H1 (cell line): ENCODE measurements around the gene RPS26. TPM values are rescaled to one million over a fixed set of nuclear protein-coding genes. Genes with fewer than 3 reads are reported as not detected.

ENCODE experiments used
- CTCF ChIA-PET: fragments of 300-600 bp; sonication (Branson Sonifier 250); formaldehyde crosslinking; loops from one replicate; lab custom pipeline; 2021; ENCODE audit not compliant: partially characterized antibody; lab: Charles Lee
- POLR2A ChIA-PET: fragments of 300-600 bp; sonication (Branson Sonifier 250); formaldehyde crosslinking; loops from one replicate; lab custom pipeline; 2021; ENCODE audit warnings: inconsistent platforms; ENCODE audit not compliant: partially characterized antibody; lab: Charles Lee
- DNase-seq, 2 experiments: peaks; one replicate each; pipeline versions ENCODE4 v3.0.0 to v3.0.0-alpha.2; 2010 to 2022; ENCODE audit warnings: low spot score in 2 of 2, low read depth in 1 of 2, mixed read lengths in 1 of 2
- FAIRE-seq: peaks from 2 replicates; lab custom pipeline; 2011; peaks lifted over from hg19 to GRCh38; lab: Jason Lieb, UNC
- H2AFZ ChIP-seq: 2 replicates; pipeline ENCODE4 v1.8.1; 2012; ENCODE audit warnings: low read length, inconsistent platforms
- H2AK5ac ChIP-seq: 2 replicates; pipeline ENCODE4 v1.6.1; 2013; ENCODE audit warnings: low read depth, low read length
- H2BK120ac ChIP-seq: replicated peaks from 2 replicates; pipeline ENCODE3; 2013; ENCODE audit warnings: low read depth, low read length, inconsistent platforms
- H2BK12ac ChIP-seq: 2 replicates; pipeline ENCODE4 v1.6.1; 2013; ENCODE audit warnings: low read depth, low read length
- H2BK15ac ChIP-seq: 2 replicates; pipeline ENCODE4 v1.6.1; 2013; ENCODE audit warnings: low read length
- H2BK20ac ChIP-seq: 2 replicates; pipeline ENCODE4 v1.6.1; 2013; ENCODE audit warnings: low read length
- H2BK5ac ChIP-seq: 2 replicates; pipeline ENCODE4 v1.6.1; 2013; ENCODE audit warnings: low read depth, low read length
- H3K14ac ChIP-seq: 2 replicates; pipeline ENCODE4 v1.6.1; 2013; ENCODE audit warnings: inconsistent platforms; ENCODE audit not compliant: insufficient read length
- H3K18ac ChIP-seq: 2 replicates; pipeline ENCODE4 v1.6.1; 2013; ENCODE audit warnings: low read length; ENCODE audit errors: extremely low read depth
- H3K23ac ChIP-seq: 2 replicates; pipeline ENCODE4 v1.6.1; 2013; ENCODE audit warnings: inconsistent platforms; ENCODE audit not compliant: insufficient read length
- H3K23me2 ChIP-seq: 2 replicates; pipeline ENCODE4 v1.6.1; 2013; ENCODE audit warnings: low read depth, low read length
- H3K27ac ChIP-seq: 2 replicates; pipeline ENCODE4 v1.6.1; 2011; ENCODE audit warnings: low read depth, low read length, inconsistent platforms
- H3K27me3 ChIP-seq, 4 experiments: replicated peaks in 1 of 4; 1 replicate in 1 of 4; 2 replicates in 3 of 4; pipeline versions ENCODE4 v1.6.1 to v1.8.1; 2011 to 2013; ENCODE audit warnings: low read length in 3 of 4, mild to moderate bottlenecking in 3 of 4, inconsistent platforms in 2 of 4, mixed read lengths in 2 of 4, moderate library complexity in 1 of 4; ENCODE audit not compliant: control insufficient read depth in 3 of 4, insufficient read depth in 3 of 4; ENCODE audit errors: extremely low read depth in 1 of 4
- H3K36me3 ChIP-seq, 4 experiments: 2 replicates each; pipeline versions ENCODE4 v1.6.1 to v1.8.1; 2011 to 2013; ENCODE audit warnings: mild to moderate bottlenecking in 4 of 4, low read length in 3 of 4, moderate library complexity in 2 of 4, control low read depth in 1 of 4, inconsistent platforms in 1 of 4; ENCODE audit not compliant: insufficient read depth in 4 of 4, control insufficient read depth in 2 of 4
- H3K4ac ChIP-seq: replicated peaks from 2 replicates; pipeline ENCODE3; 2013; ENCODE audit warnings: low read length, low read depth, mixed read lengths, inconsistent platforms; ENCODE audit not compliant: insufficient read length
- H3K4me1 ChIP-seq, 4 experiments: replicated peaks in 1 of 4; 1 replicate in 1 of 4; 2 replicates in 3 of 4; pipeline versions ENCODE4 v1.6.1 to v1.8.1; 2011 to 2013; ENCODE audit warnings: low read length in 3 of 4, inconsistent platforms in 2 of 4, mixed read lengths in 1 of 4; ENCODE audit not compliant: insufficient read depth in 4 of 4, control insufficient read depth in 3 of 4
- H3K4me2 ChIP-seq, 2 experiments: 2 replicates each; pipeline versions ENCODE4 v1.6.1 to v1.8.1; 2011 to 2013; ENCODE audit warnings: low read depth in 2 of 2, low read length in 2 of 2, control low read depth in 1 of 2, inconsistent platforms in 1 of 2, mild to moderate bottlenecking in 1 of 2; ENCODE audit not compliant: insufficient read depth in 1 of 2
- H3K4me3 ChIP-seq, 4 experiments: fragments of 200-600, 300-600 bp in 1 of 4; sonication (generic), shearing (Covaris generic), sonication (Bioruptor Twin) in 1 of 4; 2 replicates each; pipeline versions ENCODE4 v1.5.1 to v1.8.1; 2011 to 2016; ENCODE audit warnings: low read length in 4 of 4, low read depth in 3 of 4, control low read depth in 2 of 4, inconsistent platforms in 2 of 4, mild to moderate bottlenecking in 2 of 4, mixed read lengths in 1 of 4, moderate library complexity in 1 of 4; ENCODE audit not compliant: insufficient read depth in 2 of 4; ENCODE audit errors: extremely low read depth in 1 of 4
- H3K56ac ChIP-seq: replicated peaks from 2 replicates; pipeline ENCODE3; 2013; ENCODE audit warnings: low read depth, mild to moderate bottlenecking, mixed read lengths, low read length, inconsistent platforms; ENCODE audit not compliant: insufficient read length
- H3K79me1 ChIP-seq: 2 replicates; pipeline ENCODE4 v1.6.1; 2013; ENCODE audit warnings: low read depth, low read length, control low read depth
- H3K79me2 ChIP-seq, 2 experiments: 2 replicates each; pipeline versions ENCODE4 v1.6.1 to v1.8.1; 2012 to 2013; ENCODE audit warnings: low read length in 2 of 2, mild to moderate bottlenecking in 2 of 2, inconsistent platforms in 1 of 2; ENCODE audit not compliant: insufficient read depth in 2 of 2, control insufficient read depth in 1 of 2
- H3K9ac ChIP-seq, 4 experiments: replicated peaks in 1 of 4; 1 replicate in 1 of 4; 2 replicates in 3 of 4; pipeline versions ENCODE4 v1.6.1 to v1.8.1; 2011 to 2013; ENCODE audit warnings: low read depth in 3 of 4, low read length in 3 of 4, control low read depth in 2 of 4, mild to moderate bottlenecking in 2 of 4, moderate library complexity in 2 of 4, inconsistent platforms in 1 of 4; ENCODE audit errors: extremely low read depth in 1 of 4
- H3K9me3 ChIP-seq, 2 experiments: 2 replicates each; pipeline versions ENCODE4 v1.6.1 to v1.8.1; 2012 to 2013; ENCODE audit warnings: mild to moderate bottlenecking in 2 of 2, moderate library complexity in 2 of 2, control low read depth in 1 of 2, inconsistent platforms in 1 of 2, low read depth in 1 of 2, low read length in 1 of 2, mixed read lengths in 1 of 2; ENCODE audit not compliant: insufficient read depth in 2 of 2
- H4K20me1 ChIP-seq, 2 experiments: replicated peaks in 1 of 2; 2 replicates each; pipeline versions ENCODE3 to v1.8.1; 2011 to 2013; ENCODE audit warnings: inconsistent platforms in 2 of 2, low read length in 2 of 2, mild to moderate bottlenecking in 1 of 2; ENCODE audit not compliant: insufficient read depth in 2 of 2, control insufficient read depth in 1 of 2
- H4K5ac ChIP-seq: 2 replicates; pipeline ENCODE4 v1.6.1; 2013; ENCODE audit warnings: low read length, low read depth, mixed read lengths, inconsistent platforms; ENCODE audit not compliant: insufficient read length
- H4K8ac ChIP-seq: 2 replicates; pipeline ENCODE4 v1.8.0; 2013; ENCODE audit warnings: mild to moderate bottlenecking, moderate library complexity, low read length, inconsistent platforms; ENCODE audit not compliant: insufficient read depth; ENCODE audit errors: extremely low read depth
- H4K91ac ChIP-seq: replicated peaks from 2 replicates; pipeline ENCODE3; 2013; ENCODE audit warnings: low read length, mixed read lengths, inconsistent platforms; ENCODE audit not compliant: insufficient read length
- CHD2 ChIP-seq: IDR thresholded peaks from 2 replicates; pipeline ENCODE4 v1.6.1; 2012; ENCODE audit warnings: low read length, improper control_type of control experiment
- EZH2 ChIP-seq: fragments of 200-600 bp; sonication (generic); IDR thresholded peaks from 2 replicates; pipeline ENCODE4 v1.7.1; 2012; ENCODE audit warnings: low read depth, mild to moderate bottlenecking, moderate library complexity, low read length, inconsistent platforms; ENCODE audit not compliant: severe bottlenecking
- POLR2AphosphoS5 ChIP-seq: IDR thresholded peaks from 2 replicates; pipeline ENCODE4 v1.6.1; 2011; ENCODE audit warnings: low read depth, low read length
- ZNF274 ChIP-seq: IDR thresholded peaks from 2 replicates; pipeline ENCODE4 v1.7.0; 2012; ENCODE audit warnings: low read length, borderline replicate concordance; ENCODE audit errors: extremely low read depth
- WGBS, 2 experiments: shearing (Covaris generic) in 1 of 2; methylation state at CpG; one replicate each; pipeline versions ENCODE4 v1.1.6 to v1.1.7; 2013 to 2015; ENCODE audit warnings: low lambda C conversion rate in 2 of 2, mixed read lengths in 2 of 2, inconsistent platforms in 1 of 2, low coverage in 1 of 2, missing lambda C conversion rate in 1 of 2; ENCODE audit not compliant: insufficient replicate concordance in 2 of 2, insufficient coverage in 1 of 2, insufficient read length in 1 of 2; ENCODE audit errors: extremely low coverage in 1 of 2, missing lambda C conversion rate in 1 of 2; 5-methylcytosine and 5-hydroxymethylcytosine counted together
- polyA plus RNA-seq, 7 experiments: library from polyadenylated mRNA; depleted of rRNA in 3 of 7; stranded (reverse) in 5 of 7; unstranded in 2 of 7; fragments of >200 nt in 5 of 7; fragments of 200-250 nt in 2 of 7; gene quantifications; 1 replicate in 5 of 7; 2 replicates in 1 of 7; 4 replicates in 1 of 7; pipeline versions ENCODE4 v1.2.1 to v1.2.3, GENCODE V29; 2011 to 2013; ENCODE audit warnings: missing spikeins in 2 of 7, mixed read lengths in 2 of 7
- total RNA-seq: library from RNA; stranded (reverse); fragmentation: NEBNext Ultra II Directional; extraction: Animal tissue kit (Norgen Biotek cat#: 25700); gene quantifications from 2 replicates; pipeline ENCODE4 v1.2.1, GENCODE V29; 2021

RPS26 gene
- total and polyA plus RNA-seq, 2 of the 8 experiments (the other 6 are each of a cell fraction or from before 2014, with no cell fraction given): 53.4 to 1,922 TPM

GRCh38 chr12:56053407-56053893 lies 11.7 kb downstream of the RPS26 start:
- Histone ChIP-seq H3K9ac (no peak overlapping the region), H3K4me1 (no peaks in the 10 kb centered on the region), H3K4me3 (no peak overlapping the region), H2AFZ (no peak overlapping the region), H3K27ac (no peak overlapping the region), H3K14ac (no peak overlapping the region), H3K4me2 (no peak overlapping the region), H2AK5ac (no peak overlapping the region), H3K23me2 (no peaks in the 10 kb centered on the region), H2BK20ac (no peak overlapping the region), H3K27me3 (no peaks in the 10 kb centered on the region), H3K36me3 (no peaks in the 10 kb centered on the region), H2BK15ac (no peak overlapping the region), H3K4ac (no peak overlapping the region), H2BK120ac (no peak overlapping the region), H2BK5ac (no peak overlapping the region), H4K20me1 (no peaks in the 10 kb centered on the region), H3K23ac (no peak overlapping the region), H3K18ac (no peak overlapping the region), H2BK12ac (no peak overlapping the region), H4K8ac (no peak overlapping the region), H3K56ac (no peak overlapping the region), H3K9me3 (no peaks in the 10 kb centered on the region), H4K5ac (no peak overlapping the region), H4K91ac (no peak overlapping the region), H3K79me1 (no peaks in the 10 kb centered on the region), H3K79me2 (no peaks in the 10 kb centered on the region)
- FAIRE-seq (no peak), DNase-seq (no peak)
- POLR2A ChIA-PET: interaction anchor here (1.3 to 5.5 kb wide), 2 partner anchors 8 to 13 kb away, joined by 3 to 40 read pairs; no protein-coding TSS in a partner anchor
- CTCF ChIA-PET: interaction anchor here (0.6 kb wide), 1 partner anchor 256 kb away, joined by 4 read pairs; no protein-coding TSS in a partner anchor
- WGBS, 2 experiments: 93% methylated on average over 6 of the region's 6 CpGs; no CpG with 5 or more reads in 1 of the 2 experiments
- TF ChIP-seq EZH2: no peak
- TF ChIP-seq POLR2AphosphoS5: no peak
- no peak for TF ChIP-seq ZNF274
- TF ChIP-seq CHD2: no peak
